GM18499 (cell line): Measurements from ENCODE around the gene NCL.
"Not testable (repeated sequence)": the region's sequence is repeated elsewhere in the genome, so short reads cannot be mapped to it uniquely, and the experiment has no call there.

Experiments
- ATAC-seq: cut with Tn5 transposase; IDR thresholded peaks from one replicate; pipeline ENCODE4 v1.9.1; 2021; ENCODE audit warnings: moderate number of reproducible peaks; ENCODE audit not compliant: insufficient read depth, unreplicated experiment

NCL gene

DNA sequence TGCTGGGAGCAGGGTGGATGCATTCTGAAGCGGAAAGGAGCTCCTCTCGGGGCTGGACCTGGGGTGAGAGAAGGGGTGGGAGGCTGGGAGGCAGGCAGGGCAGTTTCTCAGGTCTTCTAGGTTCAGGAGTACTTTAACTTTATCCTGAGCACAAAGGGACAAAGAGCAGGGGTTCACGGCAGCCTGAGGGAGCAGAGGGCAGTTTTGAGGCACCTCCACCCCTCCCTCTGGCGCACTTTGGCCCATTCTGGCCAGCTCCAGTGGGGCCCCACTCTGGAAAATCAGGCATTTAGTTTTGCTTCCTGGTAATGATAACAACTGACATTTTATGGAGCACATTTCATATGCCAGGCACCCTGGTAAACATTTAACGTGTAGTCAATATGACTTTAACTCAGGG is 54.5 kb downstream of the NCL start:
- ATAC-seq: no peak

GRCh38 chr2:231408304-231408703 is 56.0 kb downstream of the NCL start:
- ATAC-seq: not testable (repeated sequence)

GRCh38 chr2:231407686-231408085 is 56.6 kb downstream of the NCL start:
- ATAC-seq: not testable (repeated sequence)

- ATAC-seq: not testable (repeated sequence)
Measured at GRCh38 chr2:231405601-231406367, 58.5 kb downstream of the NCL start.

DNA sequence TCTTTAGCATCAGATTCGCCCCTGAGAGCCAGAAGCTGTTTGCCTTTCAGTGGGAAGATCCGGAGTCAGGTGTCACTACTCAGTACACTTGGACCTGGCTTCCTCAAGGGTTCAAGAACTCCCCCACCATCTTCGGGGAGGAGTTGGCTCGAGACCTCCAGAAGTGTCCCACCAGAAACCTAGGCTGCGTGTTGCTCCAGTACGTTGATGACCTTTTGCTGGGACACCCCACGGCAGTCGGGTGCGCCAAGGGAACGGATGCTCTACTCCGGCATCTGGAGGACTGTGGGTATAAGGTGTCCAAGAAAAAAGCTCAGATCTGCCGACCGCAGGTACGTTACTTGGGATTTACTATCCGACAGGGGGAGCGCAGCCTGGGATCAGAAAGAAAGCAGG is 60.1 kb downstream of the NCL start:
- ATAC-seq: not testable (repeated sequence)
